RWPE1 (cell line): ENCODE data around the gene PELI1.

ENCODE experiments used
- CTCF ChIA-PET: fragments of 350-600 bp; sonication (Branson Sonifier 250); formaldehyde crosslinking; extraction: SDS; loops from one replicate; lab custom pipeline; 2021; lab: Yijun Ruan, JAX
- POLR2A ChIA-PET: fragments of 400-600 bp; formaldehyde crosslinking; extraction: SDS; loops from one replicate; lab custom pipeline; 2020; ENCODE audit warnings: antibody characterized with exemption; ENCODE audit not compliant: low non-redundant PET; lab: Yijun Ruan, JAX
- DNase-seq: peaks from one replicate; pipeline ENCODE4 v3.0.0; 2012; ENCODE audit warnings: low spot score
- H3K27ac ChIP-seq: fragments of 450-650 bp; 2 replicates; pipeline ENCODE4 v1.5.1; 2017
- TF ChIP-seq, protein P1 (sequence below): fragments of 450-650 bp; conservative IDR thresholded peaks from 2 replicates; pipeline ENCODE4 v1.5.1; 2017; ENCODE audit warnings: low read depth, mild to moderate bottlenecking

Gene PELI1

DNA sequence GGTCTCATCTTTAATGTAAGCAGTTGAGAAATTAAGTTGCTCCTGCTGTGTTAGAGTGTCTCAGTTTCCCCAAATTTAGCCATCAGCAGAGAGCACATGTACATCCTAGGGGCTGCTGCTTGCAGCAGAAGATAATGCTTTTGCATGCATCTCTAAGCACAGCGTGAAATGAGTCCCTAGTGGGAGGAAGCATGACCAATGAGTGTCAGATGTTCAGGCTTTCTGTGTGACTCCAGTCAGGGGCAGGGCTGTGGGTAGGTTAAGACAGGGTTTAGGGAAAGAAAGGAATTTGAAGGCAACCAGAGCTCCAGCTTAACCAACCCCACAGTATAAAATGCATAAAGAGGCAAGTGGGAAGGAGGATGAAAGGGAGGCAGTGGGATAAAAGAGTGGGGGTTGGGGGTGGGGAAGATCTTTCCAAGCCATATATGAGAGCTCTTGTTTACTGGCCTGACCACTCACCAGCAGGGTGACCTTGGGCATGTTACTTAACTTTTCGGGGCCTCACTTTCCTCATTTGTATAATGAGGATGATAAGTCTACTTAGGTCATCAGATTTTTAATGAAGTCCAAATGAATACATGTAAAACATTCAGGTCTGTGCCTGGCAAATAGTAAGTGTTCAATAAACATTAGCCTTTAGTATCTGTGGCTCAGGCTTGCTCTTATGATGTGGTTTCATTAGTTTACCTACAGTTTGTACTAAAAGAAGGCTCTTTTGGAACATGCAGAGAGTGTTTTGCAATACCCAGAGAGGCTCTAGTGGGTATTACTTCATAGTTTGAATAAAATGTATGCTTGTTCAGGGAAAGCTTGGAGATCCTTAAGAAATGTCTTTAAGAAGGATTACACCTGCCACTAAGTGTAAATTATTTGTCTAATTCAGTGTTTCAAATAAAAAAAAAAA is 42.7 kb upstream of the PELI1 start:
- H3K27ac ChIP-seq, result no peak overlapping the region
- TF ChIP-seq, protein P1, sequence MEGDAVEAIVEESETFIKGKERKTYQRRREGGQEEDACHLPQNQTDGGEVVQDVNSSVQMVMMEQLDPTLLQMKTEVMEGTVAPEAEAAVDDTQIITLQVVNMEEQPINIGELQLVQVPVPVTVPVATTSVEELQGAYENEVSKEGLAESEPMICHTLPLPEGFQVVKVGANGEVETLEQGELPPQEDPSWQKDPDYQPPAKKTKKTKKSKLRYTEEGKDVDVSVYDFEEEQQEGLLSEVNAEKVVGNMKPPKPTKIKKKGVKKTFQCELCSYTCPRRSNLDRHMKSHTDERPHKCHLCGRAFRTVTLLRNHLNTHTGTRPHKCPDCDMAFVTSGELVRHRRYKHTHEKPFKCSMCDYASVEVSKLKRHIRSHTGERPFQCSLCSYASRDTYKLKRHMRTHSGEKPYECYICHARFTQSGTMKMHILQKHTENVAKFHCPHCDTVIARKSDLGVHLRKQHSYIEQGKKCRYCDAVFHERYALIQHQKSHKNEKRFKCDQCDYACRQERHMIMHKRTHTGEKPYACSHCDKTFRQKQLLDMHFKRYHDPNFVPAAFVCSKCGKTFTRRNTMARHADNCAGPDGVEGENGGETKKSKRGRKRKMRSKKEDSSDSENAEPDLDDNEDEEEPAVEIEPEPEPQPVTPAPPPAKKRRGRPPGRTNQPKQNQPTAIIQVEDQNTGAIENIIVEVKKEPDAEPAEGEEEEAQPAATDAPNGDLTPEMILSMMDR, result no peak
- no peak for DNase-seq
- POLR2A ChIA-PET, result no interaction called here
- CTCF ChIA-PET, result interaction anchor here (0.6 to 0.7 kb wide), 2 partner anchors 148 to 965 kb away, joined by 3 read pairs; no protein-coding TSS in a partner anchor

DNA sequence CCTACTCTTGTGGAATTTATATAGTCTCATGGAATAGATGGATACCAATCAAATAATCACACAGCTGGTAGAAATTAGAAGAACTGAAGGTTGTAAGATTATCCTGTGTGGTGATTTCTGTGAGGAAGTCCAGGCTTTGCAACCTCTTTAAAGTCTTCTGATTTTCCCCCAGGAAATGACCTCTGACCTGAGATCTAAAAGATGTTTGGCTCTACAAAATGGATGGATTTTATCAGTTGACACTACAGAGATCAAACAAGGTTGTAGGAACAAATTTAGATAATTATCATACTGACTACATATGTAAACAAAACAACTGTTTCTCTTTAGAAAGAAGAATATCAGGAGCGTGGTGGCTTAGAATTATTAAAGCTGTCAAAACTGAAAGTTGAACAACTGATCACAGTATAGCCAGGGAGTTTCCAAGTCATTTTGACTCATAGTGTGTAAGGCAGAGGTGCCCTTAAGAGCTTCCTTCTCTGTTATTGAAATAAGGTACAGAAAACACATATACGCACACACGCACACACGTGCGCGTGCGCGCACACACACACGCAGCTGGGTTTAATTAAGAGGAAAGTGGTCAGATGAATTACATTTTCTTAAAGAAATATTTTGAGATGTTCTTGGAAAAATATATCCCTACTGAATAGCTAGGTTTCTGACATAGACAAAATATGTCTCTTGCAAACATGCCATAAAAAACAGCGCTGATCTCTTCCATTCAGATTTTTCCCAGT is 35.5 kb upstream of the PELI1 start:
- no peak overlapping the region for H3K27ac ChIP-seq
- no peak for DNase-seq
- ChIA-PET POLR2A (no interaction called here), CTCF (interaction anchor here (0.7 kb wide), 2 partner anchors 124 to 132 kb away, joined by 3 to 4 read pairs; no protein-coding TSS in a partner anchor)
- TF ChIP-seq, protein P1, result no peak

DNA sequence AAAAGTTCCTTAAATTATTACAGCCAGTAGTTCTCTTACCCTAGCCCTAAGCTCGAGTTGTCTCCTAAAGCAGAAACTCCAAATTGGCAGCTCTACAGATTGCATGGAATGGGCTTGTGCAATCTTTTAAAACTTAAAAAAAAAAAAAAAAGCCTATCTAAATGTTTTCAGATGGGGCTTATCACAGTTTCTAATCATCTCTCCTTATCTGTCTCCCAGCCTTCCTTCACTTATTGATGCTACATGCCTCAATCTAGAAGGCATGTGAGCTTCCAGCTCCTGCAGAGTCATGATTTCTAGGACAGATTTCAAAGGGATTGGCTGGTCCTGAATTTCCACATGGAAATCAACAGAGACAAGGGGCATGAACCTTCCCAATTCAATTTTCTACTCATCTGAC is 33.1 kb upstream of the PELI1 start:
- DNase-seq, result no peak
- ChIA-PET POLR2A (no interaction called here), CTCF (interaction anchor here (0.6 to 0.7 kb wide), 2 partner anchors 35 to 943 kb away, joined by 3 to 6 read pairs; no protein-coding TSS in a partner anchor)
- TF ChIP-seq, protein P1, result no peak
- H3K27ac ChIP-seq, result no peak overlapping the region

DNA sequence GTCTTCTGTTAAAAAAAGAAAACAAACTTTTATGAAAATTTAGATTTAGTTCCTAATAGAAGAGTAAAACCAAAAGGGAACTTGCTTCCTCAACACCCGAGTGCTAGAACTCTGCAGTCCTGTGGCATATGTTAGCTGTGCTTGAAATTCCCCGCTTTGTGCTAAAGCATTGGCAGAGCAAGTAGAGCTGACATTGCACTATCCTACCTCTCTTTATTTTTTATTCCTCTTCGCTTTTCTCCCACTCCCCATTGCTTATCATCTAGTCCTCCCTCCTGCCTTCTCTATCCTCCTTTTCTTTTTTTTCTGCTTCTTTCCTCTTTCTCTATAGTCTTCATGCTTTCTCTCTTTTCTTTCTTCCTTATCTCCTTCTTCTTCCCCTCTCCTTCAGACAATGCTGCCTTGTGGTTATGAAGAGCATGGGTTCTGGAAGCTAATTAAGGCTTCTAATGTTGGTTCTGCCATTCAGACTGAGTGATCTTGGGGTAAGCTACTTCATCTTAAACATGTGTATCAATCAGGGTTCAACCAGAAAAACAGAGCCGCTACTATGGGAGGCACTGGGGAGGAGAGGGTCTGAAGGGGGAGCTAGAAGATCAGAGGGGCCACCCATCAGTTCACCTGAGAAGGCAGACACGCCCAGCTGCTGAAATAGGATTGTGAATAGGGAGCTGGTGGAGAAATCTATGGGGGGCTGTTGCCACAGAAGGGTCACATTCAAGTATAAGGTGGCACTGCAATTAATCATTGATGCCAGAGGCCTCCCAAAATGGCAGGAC is 31.4 kb upstream of the PELI1 start:
- POLR2A ChIA-PET, result no interaction called here

DNA sequence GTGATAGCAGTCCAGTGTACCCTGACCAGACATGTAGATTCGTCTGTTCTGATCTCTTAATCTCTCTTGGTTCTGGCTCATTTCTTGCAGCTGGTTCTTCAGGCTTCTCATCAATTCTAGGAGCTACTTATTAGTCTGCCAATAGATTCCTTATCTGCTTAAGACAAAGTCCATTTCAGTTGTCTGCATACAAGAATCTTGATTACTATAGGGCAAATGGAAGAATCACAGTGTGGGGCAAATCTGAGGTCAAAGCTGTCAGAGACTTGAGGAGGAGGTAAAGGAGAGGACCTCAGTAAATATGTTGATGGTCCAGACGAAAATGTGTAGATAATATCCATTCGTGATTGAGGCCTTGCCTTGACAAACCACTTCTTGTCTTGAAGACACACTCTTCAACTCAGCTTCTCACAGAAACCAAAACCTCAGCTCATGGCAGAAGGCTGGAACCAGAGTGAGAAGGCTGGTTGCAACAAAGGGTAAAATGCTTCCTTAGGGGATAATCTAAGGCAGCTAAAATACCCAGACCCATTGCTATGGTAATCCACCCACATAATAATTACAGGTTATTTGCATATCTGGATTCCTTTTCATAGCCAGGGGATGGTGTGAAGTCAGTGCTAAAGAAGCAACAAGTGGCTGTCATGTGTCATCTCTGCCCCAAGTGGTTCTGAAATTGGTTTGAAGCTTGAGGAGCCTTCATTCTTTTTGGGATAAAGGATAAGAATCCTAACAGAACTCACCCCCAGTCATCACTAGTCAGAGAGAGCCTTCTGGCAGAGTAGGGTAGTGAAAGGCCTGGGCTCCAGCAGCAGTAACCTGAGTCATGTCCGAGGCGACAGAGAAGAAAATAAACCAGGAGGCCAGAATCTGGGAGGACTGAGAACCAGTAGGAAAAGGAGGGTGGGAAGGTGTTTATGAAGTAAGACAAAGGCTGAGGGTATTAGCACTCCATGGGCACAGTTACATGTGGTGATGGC is 29.2 kb upstream of the PELI1 start:
- TF ChIP-seq, protein P1, result no peak
- no peak overlapping the region for H3K27ac ChIP-seq
- no peak for DNase-seq
- CTCF ChIA-PET, result no interaction called here
- POLR2A ChIA-PET, result no interaction called here

More for the DNA sequence above, 31.4 kb upstream of the PELI1 start:
- no peak for DNase-seq
- no peak overlapping the region for H3K27ac ChIP-seq
- CTCF ChIA-PET, result no interaction called here
- TF ChIP-seq, protein P1, result no peak
